A673 (cell line): Measurements from ENCODE around the gene CFAP99. TPM values are rescaled to one million over a fixed set of nuclear protein-coding genes. Genes with fewer than 3 reads are reported as not detected.

ENCODE experiments used
- BruUV-seq: library from RNA; stranded (reverse); fragments of 400-500 nt; replicated peaks from 2 replicates; lab custom pipeline; 2021; lab: Mats Ljungman, UMichigan
- CTCF ChIA-PET: fragments of 300-600 bp; sonication (Branson Sonifier 250); formaldehyde crosslinking; loops from one replicate; lab custom pipeline; 2022; ENCODE audit warnings: antibody characterized with exemption; lab: Charles Lee
- POLR2A ChIA-PET: fragments of 300-600 bp; sonication (Branson Sonifier 250); formaldehyde crosslinking; loops from one replicate; lab custom pipeline; 2022; ENCODE audit warnings: antibody characterized with exemption; ENCODE audit not compliant: low non-redundant PET; lab: Charles Lee
- DNase-seq: peaks from one replicate; pipeline ENCODE4 v3.0.0-alpha.2; 2015; ENCODE audit warnings: low spot score
- H3K27ac ChIP-seq: fragments of 200-600 bp; sonication (generic); 2 replicates; pipeline ENCODE4 v1.5.1; 2016; ENCODE audit warnings: mixed run types, low read depth, mild to moderate bottlenecking, mixed read lengths, antibody characterized with exemption, low read length; ENCODE audit not compliant: poor library complexity, severe bottlenecking
- H3K27me3 ChIP-seq: fragments of 200-600 bp; sonication (generic); replicated peaks from 2 replicates; pipeline ENCODE4 v1.6.1; 2017; ENCODE audit warnings: mixed run types, low read depth, mild to moderate bottlenecking, mixed read lengths, antibody characterized with exemption, low read length; ENCODE audit not compliant: insufficient read depth, poor library complexity
- H3K36me3 ChIP-seq: fragments of 200-600 bp; sonication (generic); 2 replicates; pipeline ENCODE4 v1.6.1; 2016; ENCODE audit warnings: mixed run types, mild to moderate bottlenecking, mixed read lengths, antibody characterized with exemption, low read length; ENCODE audit not compliant: insufficient read depth, poor library complexity, severe bottlenecking
- H3K4me1 ChIP-seq: fragments of 200-600 bp; sonication (generic); 2 replicates; pipeline ENCODE4 v1.6.1; 2017; ENCODE audit warnings: mixed run types, mild to moderate bottlenecking, mixed read lengths, antibody characterized with exemption, low read length; ENCODE audit not compliant: insufficient read depth, poor library complexity, severe bottlenecking
- H3K4me3 ChIP-seq: fragments of 200-600 bp; sonication (generic); 2 replicates; pipeline ENCODE4 v1.5.1; 2016; ENCODE audit warnings: low read depth, mixed run types, mild to moderate bottlenecking, mixed read lengths, low read length; ENCODE audit not compliant: poor library complexity, severe bottlenecking
- H3K9me3 ChIP-seq: fragments of 200-600 bp; sonication (generic); 2 replicates; pipeline ENCODE4 v1.6.1; 2016; ENCODE audit warnings: mixed run types, low read depth, mild to moderate bottlenecking, mixed read lengths, antibody characterized with exemption, low read length; ENCODE audit not compliant: poor library complexity, severe bottlenecking
- EZH2 ChIP-seq: fragments of 200-600 bp; sonication (generic); IDR thresholded peaks from 2 replicates; pipeline ENCODE4 v1.6.1; 2017; ENCODE audit warnings: borderline replicate concordance, low read depth, mild to moderate bottlenecking, mixed read lengths, antibody characterized with exemption, low read length; ENCODE audit not compliant: poor library complexity, severe bottlenecking
- intact Hi-C: fragments of 100-400 bp; cut with micrococcal nuclease; formaldehyde crosslinking; loops from one replicate; pipeline ENCODE4 v1.10.0; 2022; ENCODE audit not compliant: unreplicated experiment
- total RNA-seq: library from RNA; stranded (reverse); gene quantifications from 2 replicates; pipeline ENCODE4 v1.2.3, GENCODE V29; 2021
- TF ChIP-seq, protein P1 (sequence below): fragments of 300-800, 200-600 bp; sonication (generic); conservative IDR thresholded peaks from 2 replicates; pipeline ENCODE4 v1.5.1; 2017; ENCODE audit warnings: low read depth, mild to moderate bottlenecking, antibody characterized with exemption, low read length, moderate library complexity, mixed read lengths

CFAP99 gene
- total RNA-seq, 1 experiment from 2014 or later = not detected

DNA sequence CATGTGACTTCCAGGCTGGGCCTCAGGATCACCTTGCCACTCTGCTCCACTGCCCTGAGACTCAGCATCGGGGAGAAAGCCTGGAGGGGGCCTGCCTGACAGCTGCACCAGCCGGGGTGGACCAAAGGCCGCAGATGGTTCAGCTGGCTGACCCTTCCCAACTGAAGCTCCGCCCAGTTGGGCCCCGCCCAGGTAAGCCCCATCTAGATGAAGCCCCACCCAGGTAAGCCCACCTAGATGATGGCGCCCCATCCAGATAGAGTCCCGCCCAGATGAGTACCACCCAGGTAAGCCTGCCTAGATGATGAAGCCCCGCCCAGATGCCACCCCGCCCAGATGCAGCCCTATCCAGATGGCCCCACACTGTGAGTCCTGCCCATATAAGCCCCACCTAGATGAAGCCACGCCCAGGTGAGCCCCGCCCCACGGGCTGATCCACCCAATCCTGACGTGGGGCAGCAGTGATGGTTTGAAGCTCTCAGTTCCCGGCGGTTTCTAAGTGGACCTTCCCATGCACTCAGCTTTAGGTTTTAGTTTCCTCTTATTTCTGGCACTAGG lies 10.3 kb upstream of the CFAP99 start:
- Histone ChIP-seq H3K4me3 (no peak overlapping the region), H3K36me3 (no peaks in the 10 kb centered on the region), H3K4me1 (peaks cover 12% of the 10 kb centered on the region), H3K27ac (no peak overlapping the region), H3K27me3 (no peaks in the 10 kb centered on the region), H3K9me3 (no peaks in the 10 kb centered on the region)
- intact Hi-C loops = no loop called here
- TF ChIP-seq, protein P1, sequence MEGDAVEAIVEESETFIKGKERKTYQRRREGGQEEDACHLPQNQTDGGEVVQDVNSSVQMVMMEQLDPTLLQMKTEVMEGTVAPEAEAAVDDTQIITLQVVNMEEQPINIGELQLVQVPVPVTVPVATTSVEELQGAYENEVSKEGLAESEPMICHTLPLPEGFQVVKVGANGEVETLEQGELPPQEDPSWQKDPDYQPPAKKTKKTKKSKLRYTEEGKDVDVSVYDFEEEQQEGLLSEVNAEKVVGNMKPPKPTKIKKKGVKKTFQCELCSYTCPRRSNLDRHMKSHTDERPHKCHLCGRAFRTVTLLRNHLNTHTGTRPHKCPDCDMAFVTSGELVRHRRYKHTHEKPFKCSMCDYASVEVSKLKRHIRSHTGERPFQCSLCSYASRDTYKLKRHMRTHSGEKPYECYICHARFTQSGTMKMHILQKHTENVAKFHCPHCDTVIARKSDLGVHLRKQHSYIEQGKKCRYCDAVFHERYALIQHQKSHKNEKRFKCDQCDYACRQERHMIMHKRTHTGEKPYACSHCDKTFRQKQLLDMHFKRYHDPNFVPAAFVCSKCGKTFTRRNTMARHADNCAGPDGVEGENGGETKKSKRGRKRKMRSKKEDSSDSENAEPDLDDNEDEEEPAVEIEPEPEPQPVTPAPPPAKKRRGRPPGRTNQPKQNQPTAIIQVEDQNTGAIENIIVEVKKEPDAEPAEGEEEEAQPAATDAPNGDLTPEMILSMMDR = no peak
- TF ChIP-seq EZH2 = no peak
- CTCF ChIA-PET = no interaction called here
- peak; percentile 50 for DNase-seq
- no TSS peak for BruUV-seq
- POLR2A ChIA-PET = no interaction called here

GRCh38 chr4:2408976-2409375 lies 9.8 kb upstream of the CFAP99 start:
- ChIA-PET CTCF (no interaction called here), POLR2A (no interaction called here)
- intact Hi-C loops = no loop called here
- peaks cover 17% of the 10 kb centered on the region for H3K4me1 ChIP-seq
- H3K36me3 ChIP-seq = no peaks in the 10 kb centered on the region
- H3K27ac ChIP-seq = no peak overlapping the region
- H3K27me3 ChIP-seq = no peaks in the 10 kb centered on the region
- BruUV-seq = no TSS peak
- no peak overlapping the region for H3K4me3 ChIP-seq
- no peak for TF ChIP-seq EZH2
- TF ChIP-seq, protein P1 = no peak
- no peaks in the 10 kb centered on the region for H3K9me3 ChIP-seq
- no peak for DNase-seq

DNA sequence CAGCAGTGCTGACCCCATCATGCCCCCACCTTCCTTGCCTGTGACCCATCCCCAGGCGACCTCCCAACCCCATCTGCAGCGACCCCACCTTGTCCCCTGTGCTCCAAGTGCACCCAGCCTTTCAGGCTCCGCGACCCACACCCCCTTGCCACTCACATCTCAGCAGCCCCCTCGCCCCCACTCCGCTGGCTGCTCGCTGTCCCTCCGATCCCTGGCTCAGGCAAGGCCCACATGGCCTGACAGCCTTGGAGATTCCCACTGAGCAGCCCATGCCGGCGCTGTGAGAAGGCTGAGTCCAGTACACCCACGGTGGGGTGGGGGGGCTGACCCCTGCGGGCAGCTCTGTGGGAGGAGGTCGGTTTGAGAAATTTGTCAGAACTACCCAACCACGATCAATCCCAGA lies 9.4 kb upstream of the CFAP99 start:
- Histone ChIP-seq H3K4me3 (no peak overlapping the region), H3K27me3 (no peaks in the 10 kb centered on the region)
- CTCF ChIA-PET = no interaction called here

More for the DNA sequence above, 9.4 kb upstream of the CFAP99 start:
- DNase-seq = no peak
- H3K27ac ChIP-seq = no peak overlapping the region
- peaks cover 21% of the 10 kb centered on the region for H3K4me1 ChIP-seq
- BruUV-seq = no TSS peak
- POLR2A ChIA-PET = no interaction called here
- TF ChIP-seq, protein P1 = no peak
- TF ChIP-seq EZH2 = no peak
- intact Hi-C loops = no loop called here
- no peaks in the 10 kb centered on the region for H3K36me3 ChIP-seq
- H3K9me3 ChIP-seq = no peaks in the 10 kb centered on the region
